ENCODE measurements around the gene LDHAL6B.
A peak's percentile ranks its signal among the peaks of the same experiment; 100 is the strongest.
"Not testable (repeated sequence)": the region's sequence is repeated elsewhere in the genome, so short reads cannot be mapped to it uniquely, and the experiment has no call there.

LDHAL6B gene

DNA sequence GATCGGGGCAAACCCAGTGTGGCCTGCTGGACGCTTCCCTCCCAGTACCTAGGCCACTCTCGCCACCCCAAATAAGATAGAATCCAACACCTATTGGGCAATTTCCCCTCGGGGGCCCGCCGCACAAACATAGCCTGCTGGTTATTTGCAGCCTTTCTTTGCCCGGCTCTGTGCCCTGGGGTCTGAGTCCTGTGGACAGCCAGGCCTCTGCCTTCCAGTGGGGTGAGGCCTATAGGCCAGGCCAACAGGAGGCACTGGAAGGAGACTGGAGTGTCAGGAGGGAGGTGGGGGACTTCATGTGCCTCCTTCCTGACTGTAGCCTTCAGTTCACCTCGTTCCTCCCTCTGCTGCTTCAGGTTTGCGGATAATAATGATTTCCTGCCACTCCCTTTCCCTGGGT lies 47.4 kb upstream of the LDHAL6B start:
- no peaks in the 10 kb centered on the region for H3K4me1 ChIP-seq (ENCODE audit: low read depth, poor library complexity, severe bottlenecking)
- H3K9ac ChIP-seq = no peak overlapping the region
- no peak overlapping the region for H3K4me3 ChIP-seq (IDR thresholded peaks at IDR 0.05; ENCODE audit: insufficient read depth, low read depth, low read length)
- no peaks in the 10 kb centered on the region for H3K27me3 ChIP-seq (ENCODE audit: insufficient read depth, low read depth)
- TF ChIP-seq, protein P1, sequence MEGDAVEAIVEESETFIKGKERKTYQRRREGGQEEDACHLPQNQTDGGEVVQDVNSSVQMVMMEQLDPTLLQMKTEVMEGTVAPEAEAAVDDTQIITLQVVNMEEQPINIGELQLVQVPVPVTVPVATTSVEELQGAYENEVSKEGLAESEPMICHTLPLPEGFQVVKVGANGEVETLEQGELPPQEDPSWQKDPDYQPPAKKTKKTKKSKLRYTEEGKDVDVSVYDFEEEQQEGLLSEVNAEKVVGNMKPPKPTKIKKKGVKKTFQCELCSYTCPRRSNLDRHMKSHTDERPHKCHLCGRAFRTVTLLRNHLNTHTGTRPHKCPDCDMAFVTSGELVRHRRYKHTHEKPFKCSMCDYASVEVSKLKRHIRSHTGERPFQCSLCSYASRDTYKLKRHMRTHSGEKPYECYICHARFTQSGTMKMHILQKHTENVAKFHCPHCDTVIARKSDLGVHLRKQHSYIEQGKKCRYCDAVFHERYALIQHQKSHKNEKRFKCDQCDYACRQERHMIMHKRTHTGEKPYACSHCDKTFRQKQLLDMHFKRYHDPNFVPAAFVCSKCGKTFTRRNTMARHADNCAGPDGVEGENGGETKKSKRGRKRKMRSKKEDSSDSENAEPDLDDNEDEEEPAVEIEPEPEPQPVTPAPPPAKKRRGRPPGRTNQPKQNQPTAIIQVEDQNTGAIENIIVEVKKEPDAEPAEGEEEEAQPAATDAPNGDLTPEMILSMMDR (conservative IDR thresholded peaks at IDR 0.05; ENCODE audit: low read depth, low read length) = no peak
- no peaks in the 10 kb centered on the region for H3K36me3 ChIP-seq (ENCODE audit: insufficient read depth)
- no peak overlapping the region for H2AFZ ChIP-seq (ENCODE audit: low read depth)
- H3K27ac ChIP-seq = no peak overlapping the region
- H3K4me2 ChIP-seq = no peak overlapping the region
- H3K79me2 ChIP-seq (ENCODE audit: insufficient read depth, low read depth) = no peaks in the 10 kb centered on the region
- no peaks in the 10 kb centered on the region for H4K20me1 ChIP-seq (ENCODE audit: insufficient read depth)

DNA sequence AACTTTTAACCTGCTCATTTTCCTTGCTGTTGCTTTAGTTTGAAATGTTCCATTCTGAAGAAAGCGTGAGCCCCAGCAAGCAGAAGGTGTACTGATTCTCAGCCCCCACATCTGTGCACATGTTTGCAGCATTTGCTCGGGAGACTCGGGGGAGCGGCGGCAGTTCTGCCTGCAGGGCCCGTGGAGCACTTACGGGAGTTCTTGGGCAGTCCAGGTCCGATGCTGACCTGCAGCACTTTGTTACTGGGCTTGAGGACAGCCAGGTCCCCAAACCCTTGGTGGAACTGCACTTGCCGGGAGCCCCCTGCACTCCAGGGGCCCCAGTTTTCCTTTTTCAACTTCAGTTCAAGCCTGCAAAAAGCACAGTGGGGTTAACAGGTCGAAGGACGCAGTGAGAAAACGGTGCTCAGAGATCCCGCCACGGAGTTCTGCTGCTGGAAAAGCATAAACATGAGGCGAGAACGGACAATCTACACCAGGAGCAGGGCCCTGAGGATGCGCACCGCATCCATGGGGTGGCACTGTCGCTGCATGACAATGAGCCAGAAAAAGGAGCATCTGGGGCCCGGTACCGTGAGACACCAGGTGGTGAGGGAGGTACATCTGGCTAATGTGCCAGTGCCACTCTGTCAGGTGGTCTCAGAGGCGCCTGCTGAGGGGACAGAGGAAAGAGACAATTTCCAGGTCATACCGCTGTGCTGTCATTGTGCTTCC lies 45.6 kb upstream of the LDHAL6B start:
- H3K79me2 ChIP-seq (ENCODE audit: insufficient read depth, low read depth) = no peaks in the 10 kb centered on the region
- no peaks in the 10 kb centered on the region for H3K4me1 ChIP-seq (ENCODE audit: low read depth, poor library complexity, severe bottlenecking)
- H3K27me3 ChIP-seq (ENCODE audit: insufficient read depth, low read depth) = no peaks in the 10 kb centered on the region
- H2AFZ ChIP-seq (ENCODE audit: low read depth) = peak overlapping the region; percentile 27; the same call in 1 of the 2 replicates
- no peaks in the 10 kb centered on the region for H3K36me3 ChIP-seq (ENCODE audit: insufficient read depth)
- TF ChIP-seq, protein P1 (conservative IDR thresholded peaks at IDR 0.05; ENCODE audit: low read depth, low read length) = peak; percentile 75
- H3K4me2 ChIP-seq = peak overlapping the region; percentile 40; the same call in 1 of the 2 replicates
- no peak overlapping the region for H3K9ac ChIP-seq
- H3K27ac ChIP-seq = no peak overlapping the region
- no peaks in the 10 kb centered on the region for H4K20me1 ChIP-seq (ENCODE audit: insufficient read depth)
- no peak overlapping the region for H3K4me3 ChIP-seq (IDR thresholded peaks at IDR 0.05; ENCODE audit: insufficient read depth, low read depth, low read length)

DNA sequence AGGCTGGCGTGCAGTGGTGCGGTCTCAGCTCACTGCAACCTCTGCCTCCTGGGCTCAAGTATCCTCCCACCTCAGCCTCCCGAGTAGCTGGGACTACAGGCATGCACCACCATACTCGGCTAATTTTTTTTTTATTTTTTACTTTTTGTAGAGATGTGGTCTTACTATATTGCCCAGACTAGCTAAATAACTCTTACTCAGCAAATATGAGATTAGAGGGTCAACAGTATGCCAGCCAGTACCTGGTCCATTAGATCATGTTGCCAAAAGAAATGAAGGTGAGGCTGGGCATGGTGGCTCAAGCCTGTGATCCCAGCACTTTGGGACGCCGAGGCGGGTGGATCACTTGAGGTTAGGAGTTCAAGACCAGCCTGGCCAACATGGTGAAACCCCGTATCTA lies 44.6 kb upstream of the LDHAL6B start:
- not testable (repeated sequence) for H3K79me2 ChIP-seq (ENCODE audit: insufficient read depth, low read depth); H3K9ac ChIP-seq; H3K27ac ChIP-seq; H3K27me3 ChIP-seq (ENCODE audit: insufficient read depth, low read depth); H3K36me3 ChIP-seq (ENCODE audit: insufficient read depth); H3K4me3 ChIP-seq (IDR thresholded peaks at IDR 0.05; ENCODE audit: insufficient read depth, low read depth, low read length); H2AFZ ChIP-seq (ENCODE audit: low read depth); H3K4me2 ChIP-seq; H3K4me1 ChIP-seq (ENCODE audit: low read depth, poor library complexity, severe bottlenecking); H4K20me1 ChIP-seq (ENCODE audit: insufficient read depth)

DNA sequence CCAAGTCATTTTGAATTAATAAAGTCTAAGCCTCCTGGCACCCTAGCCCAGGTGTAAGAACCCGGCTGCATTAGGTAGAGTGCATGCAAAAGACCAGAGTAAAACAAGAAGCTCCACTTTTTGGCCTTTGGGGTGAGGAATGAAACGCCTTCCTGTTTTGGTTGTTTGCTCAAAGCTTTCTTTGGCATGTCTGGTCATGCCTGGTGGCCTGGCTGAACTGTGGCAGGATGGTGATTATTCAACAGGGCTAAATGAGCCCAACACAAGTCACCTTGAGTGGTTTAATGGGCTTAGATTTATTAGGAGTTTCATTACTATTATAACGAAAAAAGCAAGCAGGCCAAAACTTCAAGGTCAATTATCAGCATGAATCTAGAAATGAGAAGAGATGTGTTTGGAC lies 40.9 kb upstream of the LDHAL6B start:
- Histone ChIP-seq H2AFZ (ENCODE audit: low read depth) (no peak overlapping the region), H3K4me2 (no peak overlapping the region), H3K79me2 (ENCODE audit: insufficient read depth, low read depth) (no peaks in the 10 kb centered on the region), H3K4me3 (IDR thresholded peaks at IDR 0.05; ENCODE audit: insufficient read depth, low read depth, low read length) (no peak overlapping the region), H3K27me3 (ENCODE audit: insufficient read depth, low read depth) (no peaks in the 10 kb centered on the region), H4K20me1 (ENCODE audit: insufficient read depth) (no peaks in the 10 kb centered on the region), H3K36me3 (ENCODE audit: insufficient read depth) (no peaks in the 10 kb centered on the region), H3K9ac (no peak overlapping the region), H3K27ac (no peak overlapping the region), H3K4me1 (ENCODE audit: low read depth, poor library complexity, severe bottlenecking) (no peaks in the 10 kb centered on the region)
- TF ChIP-seq, protein P1 (conservative IDR thresholded peaks at IDR 0.05; ENCODE audit: low read depth, low read length) = no peak

DNA sequence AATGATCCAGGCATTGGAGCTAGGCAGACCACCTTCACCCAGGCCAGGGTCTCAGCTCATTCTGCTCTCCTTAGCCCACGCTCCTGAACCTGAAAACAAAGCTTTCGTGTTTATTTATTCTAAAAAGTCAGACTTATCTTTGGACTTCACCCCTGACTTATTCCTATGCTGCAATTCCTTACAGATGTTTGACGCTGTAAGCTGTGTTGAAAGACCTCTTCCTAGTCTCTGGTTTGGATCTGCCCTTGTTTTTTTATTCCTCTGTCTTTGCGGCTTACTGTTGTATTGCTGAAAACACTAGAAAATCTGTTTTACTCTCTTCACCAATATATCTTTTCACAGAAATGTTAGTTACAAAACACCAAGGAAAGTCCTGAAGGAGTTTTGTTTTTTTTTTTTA lies 40.5 kb upstream of the LDHAL6B start:
- H3K36me3 ChIP-seq (ENCODE audit: insufficient read depth) = no peaks in the 10 kb centered on the region
- no peak overlapping the region for H3K4me3 ChIP-seq (IDR thresholded peaks at IDR 0.05; ENCODE audit: insufficient read depth, low read depth, low read length)
- no peaks in the 10 kb centered on the region for H4K20me1 ChIP-seq (ENCODE audit: insufficient read depth)
- TF ChIP-seq, protein P1 (conservative IDR thresholded peaks at IDR 0.05; ENCODE audit: low read depth, low read length) = no peak
- H3K9ac ChIP-seq = no peak overlapping the region
- no peaks in the 10 kb centered on the region for H3K4me1 ChIP-seq (ENCODE audit: low read depth, poor library complexity, severe bottlenecking)
- no peak overlapping the region for H3K27ac ChIP-seq
- no peak overlapping the region for H2AFZ ChIP-seq (ENCODE audit: low read depth)
- H3K4me2 ChIP-seq = no peak overlapping the region
- H3K79me2 ChIP-seq (ENCODE audit: insufficient read depth, low read depth) = no peaks in the 10 kb centered on the region
- H3K27me3 ChIP-seq (ENCODE audit: insufficient read depth, low read depth) = no peaks in the 10 kb centered on the region
